ENCODE measurements around the gene CD99L2.

DNA sequence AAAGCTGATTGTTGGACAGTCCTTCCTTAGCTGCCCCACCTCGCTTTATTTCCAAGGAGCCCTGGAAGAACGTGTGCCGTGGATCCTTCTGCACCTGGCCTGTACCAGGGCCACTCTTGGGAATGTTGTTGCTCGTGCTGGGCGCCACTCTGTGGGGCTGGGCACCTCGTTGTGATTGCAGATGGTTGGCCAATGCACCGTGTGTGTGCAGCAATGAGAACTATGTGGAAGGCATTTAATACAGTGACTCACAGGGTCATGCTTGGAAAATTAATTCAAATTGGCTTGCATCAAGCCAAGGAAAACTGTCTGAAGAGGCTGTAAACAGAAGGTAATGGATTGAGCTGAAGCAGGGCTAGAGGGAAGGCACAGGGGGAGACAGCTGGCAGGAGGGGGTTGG is 37.0 kb upstream of the CD99L2 start:
- TF ChIP-seq EP300 (IDR thresholded peaks at IDR 0.05; ENCODE audit: borderline replicate concordance in 1 of 2, low read depth in 2 of 2, low read length in 2 of 2): no peak
- no peak for TF ChIP-seq JUND (IDR thresholded peaks at IDR 0.05; ENCODE audit: low read length)
- TF ChIP-seq, protein P1, sequence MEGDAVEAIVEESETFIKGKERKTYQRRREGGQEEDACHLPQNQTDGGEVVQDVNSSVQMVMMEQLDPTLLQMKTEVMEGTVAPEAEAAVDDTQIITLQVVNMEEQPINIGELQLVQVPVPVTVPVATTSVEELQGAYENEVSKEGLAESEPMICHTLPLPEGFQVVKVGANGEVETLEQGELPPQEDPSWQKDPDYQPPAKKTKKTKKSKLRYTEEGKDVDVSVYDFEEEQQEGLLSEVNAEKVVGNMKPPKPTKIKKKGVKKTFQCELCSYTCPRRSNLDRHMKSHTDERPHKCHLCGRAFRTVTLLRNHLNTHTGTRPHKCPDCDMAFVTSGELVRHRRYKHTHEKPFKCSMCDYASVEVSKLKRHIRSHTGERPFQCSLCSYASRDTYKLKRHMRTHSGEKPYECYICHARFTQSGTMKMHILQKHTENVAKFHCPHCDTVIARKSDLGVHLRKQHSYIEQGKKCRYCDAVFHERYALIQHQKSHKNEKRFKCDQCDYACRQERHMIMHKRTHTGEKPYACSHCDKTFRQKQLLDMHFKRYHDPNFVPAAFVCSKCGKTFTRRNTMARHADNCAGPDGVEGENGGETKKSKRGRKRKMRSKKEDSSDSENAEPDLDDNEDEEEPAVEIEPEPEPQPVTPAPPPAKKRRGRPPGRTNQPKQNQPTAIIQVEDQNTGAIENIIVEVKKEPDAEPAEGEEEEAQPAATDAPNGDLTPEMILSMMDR (IDR thresholded peaks at IDR 0.05; ENCODE audit: control extremely low read depth in 1 of 3, insufficient read depth in 1 of 3, low read depth in 1 of 3, low read length in 3 of 3): no peak
- no peak for TF ChIP-seq POLR2A (IDR thresholded peaks at IDR 0.05; ENCODE audit: control extremely low read depth in 1 of 2, low read depth in 2 of 2, low read length in 2 of 2)
- TF ChIP-seq, protein P2, sequence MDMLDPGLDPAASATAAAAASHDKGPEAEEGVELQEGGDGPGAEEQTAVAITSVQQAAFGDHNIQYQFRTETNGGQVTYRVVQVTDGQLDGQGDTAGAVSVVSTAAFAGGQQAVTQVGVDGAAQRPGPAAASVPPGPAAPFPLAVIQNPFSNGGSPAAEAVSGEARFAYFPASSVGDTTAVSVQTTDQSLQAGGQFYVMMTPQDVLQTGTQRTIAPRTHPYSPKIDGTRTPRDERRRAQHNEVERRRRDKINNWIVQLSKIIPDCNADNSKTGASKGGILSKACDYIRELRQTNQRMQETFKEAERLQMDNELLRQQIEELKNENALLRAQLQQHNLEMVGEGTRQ (IDR thresholded peaks at IDR 0.05; ENCODE audit: low read length): no peak
- TF ChIP-seq RXRA (IDR thresholded peaks at IDR 0.05; ENCODE audit: insufficient read depth, low read depth, low read length): no peak
- no peak for TF ChIP-seq POU5F1 (IDR thresholded peaks at IDR 0.05; ENCODE audit: low read depth, low read length)
- TF ChIP-seq CHD2 (IDR thresholded peaks at IDR 0.05; ENCODE audit: low read length): no peak
- TF ChIP-seq RBBP5 (IDR thresholded peaks at IDR 0.05; ENCODE audit: borderline replicate concordance, low read depth, low read length): no peak
- TF ChIP-seq JUN (IDR thresholded peaks at IDR 0.05; ENCODE audit: low read depth, low read length): no peak
